ENCODE results near the gene COG5. TPM values are rescaled to one million over a fixed set of nuclear protein-coding genes. Genes with fewer than 3 reads are reported as not detected.

The COG5 gene
- total and polyA plus RNA-seq, 2 experiments from 2014 or later = 15.8 to 53.5 TPM

DNA sequence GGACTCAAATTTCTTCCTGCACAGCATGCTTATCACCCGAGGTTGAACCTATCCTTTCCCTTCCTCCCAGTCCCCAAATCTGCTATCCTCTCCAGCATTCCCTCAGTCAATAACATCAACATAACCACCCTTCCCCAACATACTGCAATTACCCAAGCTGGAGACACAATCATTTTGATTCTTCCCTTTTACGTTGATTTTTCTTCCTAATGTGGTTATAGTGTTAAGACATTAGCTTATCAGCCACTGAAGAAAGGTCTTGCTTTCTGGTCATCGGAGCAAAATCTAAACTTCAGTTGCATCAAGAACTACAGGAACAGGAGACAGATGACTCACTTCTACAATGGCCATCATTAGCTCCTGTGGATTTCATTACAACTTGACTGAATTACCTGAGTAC, 398.4 kb downstream of the COG5 start:
- H3K27ac ChIP-seq = no peak overlapping the region
- H3K4me1 ChIP-seq (ENCODE audit: insufficient read depth) = peaks cover 6% of the 10 kb centered on the region

DNA sequence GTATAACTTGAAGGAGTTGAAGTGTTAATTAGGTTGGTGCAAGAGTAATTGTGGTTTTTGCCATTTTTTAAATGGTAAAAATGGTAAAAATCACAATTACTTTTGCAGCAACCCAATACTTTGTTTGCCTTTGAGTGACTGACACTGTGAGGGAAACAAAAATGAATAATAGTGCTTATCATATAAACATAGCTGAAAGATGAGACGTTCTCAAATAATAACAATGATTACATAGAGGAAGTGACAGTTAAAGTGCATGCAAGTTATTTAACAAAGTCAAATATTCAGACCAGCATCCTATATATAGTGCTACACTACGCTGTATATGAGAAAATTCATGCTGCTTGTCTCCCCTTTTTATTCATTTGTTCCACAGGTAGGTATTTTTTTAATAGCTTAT, 399.6 kb downstream of the COG5 start:
- no peaks in the 10 kb centered on the region for H3K36me3 ChIP-seq (replicated peaks; ENCODE audit: insufficient read depth, low read depth)
- H3K4me3 ChIP-seq = no peak overlapping the region
- H3K79me2 ChIP-seq = no peaks in the 10 kb centered on the region
- no peaks in the 10 kb centered on the region for H3K9me2 ChIP-seq (replicated peaks; ENCODE audit: insufficient read depth)
- H3K27me3 ChIP-seq = no peaks in the 10 kb centered on the region
- 57% methylated on average over 2 of the region's 2 CpGs for WGBS (ENCODE audit: low lambda C conversion rate, missing lambda C conversion rate)
- H3K27ac ChIP-seq = no peak overlapping the region
- peaks cover 6% of the 10 kb centered on the region for H3K4me1 ChIP-seq (ENCODE audit: insufficient read depth)
- no peak overlapping the region for H2AFZ ChIP-seq
- H3K9me3 ChIP-seq (ENCODE audit: low read depth) = no peaks in the 10 kb centered on the region
- TF ChIP-seq EZH2 (IDR thresholded peaks at IDR 0.05; ENCODE audit: borderline replicate concordance) = no peak
- TF ChIP-seq, protein P1, sequence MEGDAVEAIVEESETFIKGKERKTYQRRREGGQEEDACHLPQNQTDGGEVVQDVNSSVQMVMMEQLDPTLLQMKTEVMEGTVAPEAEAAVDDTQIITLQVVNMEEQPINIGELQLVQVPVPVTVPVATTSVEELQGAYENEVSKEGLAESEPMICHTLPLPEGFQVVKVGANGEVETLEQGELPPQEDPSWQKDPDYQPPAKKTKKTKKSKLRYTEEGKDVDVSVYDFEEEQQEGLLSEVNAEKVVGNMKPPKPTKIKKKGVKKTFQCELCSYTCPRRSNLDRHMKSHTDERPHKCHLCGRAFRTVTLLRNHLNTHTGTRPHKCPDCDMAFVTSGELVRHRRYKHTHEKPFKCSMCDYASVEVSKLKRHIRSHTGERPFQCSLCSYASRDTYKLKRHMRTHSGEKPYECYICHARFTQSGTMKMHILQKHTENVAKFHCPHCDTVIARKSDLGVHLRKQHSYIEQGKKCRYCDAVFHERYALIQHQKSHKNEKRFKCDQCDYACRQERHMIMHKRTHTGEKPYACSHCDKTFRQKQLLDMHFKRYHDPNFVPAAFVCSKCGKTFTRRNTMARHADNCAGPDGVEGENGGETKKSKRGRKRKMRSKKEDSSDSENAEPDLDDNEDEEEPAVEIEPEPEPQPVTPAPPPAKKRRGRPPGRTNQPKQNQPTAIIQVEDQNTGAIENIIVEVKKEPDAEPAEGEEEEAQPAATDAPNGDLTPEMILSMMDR (IDR thresholded peaks at IDR 0.05; ENCODE audit: poor library complexity) = no peak
- TF ChIP-seq EZH2phosphoT487 (IDR thresholded peaks at IDR 0.05; ENCODE audit: low read depth, severe bottlenecking, unreplicated experiment) = no peak
- H3K4me2 ChIP-seq = no peak overlapping the region
- no peak for DNase-seq (ENCODE audit: low spot score)
- no peaks in the 10 kb centered on the region for H4K20me1 ChIP-seq (ENCODE audit: insufficient read depth, poor library complexity, severe bottlenecking)

More for the DNA sequence above, 398.4 kb downstream of the COG5 start:
- Histone ChIP-seq H3K36me3 (replicated peaks; ENCODE audit: insufficient read depth, low read depth) (no peaks in the 10 kb centered on the region), H3K27me3 (no peaks in the 10 kb centered on the region), H3K79me2 (peaks cover 4% of the 10 kb centered on the region), H4K20me1 (ENCODE audit: insufficient read depth, poor library complexity, severe bottlenecking) (peaks cover 5% of the 10 kb centered on the region), H3K4me3 (no peak overlapping the region), H3K9me3 (ENCODE audit: low read depth) (no peaks in the 10 kb centered on the region), H2AFZ (no peak overlapping the region), H3K9me2 (replicated peaks; ENCODE audit: insufficient read depth) (no peaks in the 10 kb centered on the region), H3K4me2 (no peak overlapping the region)
- DNase-seq (ENCODE audit: low spot score) = no peak
- TF ChIP-seq EZH2phosphoT487 (IDR thresholded peaks at IDR 0.05; ENCODE audit: low read depth, severe bottlenecking, unreplicated experiment) (no peak), EZH2 (IDR thresholded peaks at IDR 0.05; ENCODE audit: borderline replicate concordance) (no peak)
- TF ChIP-seq, protein P1 (IDR thresholded peaks at IDR 0.05; ENCODE audit: poor library complexity) = no peak
- WGBS (ENCODE audit: low lambda C conversion rate, missing lambda C conversion rate) = 76% methylated on average over 3 of the region's 3 CpGs

DNA sequence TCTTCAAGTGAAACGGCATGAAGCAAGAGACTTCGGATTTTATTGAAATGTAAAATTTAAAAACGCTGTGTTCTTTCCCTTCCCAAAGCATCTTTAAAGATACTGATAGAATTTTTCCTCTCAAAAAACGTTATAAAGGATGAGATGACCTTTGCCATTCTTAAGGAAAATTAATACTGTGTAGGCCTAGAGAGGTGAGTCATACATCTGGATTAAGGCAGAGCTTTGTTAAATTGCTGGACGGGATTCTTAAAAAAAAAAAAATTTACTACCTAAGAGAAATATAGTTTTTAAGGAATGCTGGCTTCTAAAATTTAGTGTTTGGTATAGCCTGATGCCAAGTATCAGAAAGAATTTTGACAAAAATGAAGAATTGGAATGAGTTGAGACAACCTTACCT, 401.2 kb downstream of the COG5 start:
- WGBS (ENCODE audit: low lambda C conversion rate, missing lambda C conversion rate) = 74% methylated on average over 5 of the region's 5 CpGs
- Histone ChIP-seq H3K79me2 (no peaks in the 10 kb centered on the region), H3K27ac (no peak overlapping the region), H4K20me1 (ENCODE audit: insufficient read depth, poor library complexity, severe bottlenecking) (no peaks in the 10 kb centered on the region), H3K4me2 (no peak overlapping the region), H3K9me3 (ENCODE audit: low read depth) (no peaks in the 10 kb centered on the region), H2AFZ (no peak overlapping the region), H3K4me1 (ENCODE audit: insufficient read depth) (peaks cover 6% of the 10 kb centered on the region), H3K27me3 (no peaks in the 10 kb centered on the region), H3K4me3 (no peak overlapping the region), H3K9me2 (replicated peaks; ENCODE audit: insufficient read depth) (no peaks in the 10 kb centered on the region), H3K36me3 (replicated peaks; ENCODE audit: insufficient read depth, low read depth) (no peaks in the 10 kb centered on the region)
- no peak for DNase-seq (ENCODE audit: low spot score)
- TF ChIP-seq EZH2 (IDR thresholded peaks at IDR 0.05; ENCODE audit: borderline replicate concordance) (no peak), EZH2phosphoT487 (IDR thresholded peaks at IDR 0.05; ENCODE audit: low read depth, severe bottlenecking, unreplicated experiment) (no peak)
- TF ChIP-seq, protein P1 (IDR thresholded peaks at IDR 0.05; ENCODE audit: poor library complexity) = no peak

DNA sequence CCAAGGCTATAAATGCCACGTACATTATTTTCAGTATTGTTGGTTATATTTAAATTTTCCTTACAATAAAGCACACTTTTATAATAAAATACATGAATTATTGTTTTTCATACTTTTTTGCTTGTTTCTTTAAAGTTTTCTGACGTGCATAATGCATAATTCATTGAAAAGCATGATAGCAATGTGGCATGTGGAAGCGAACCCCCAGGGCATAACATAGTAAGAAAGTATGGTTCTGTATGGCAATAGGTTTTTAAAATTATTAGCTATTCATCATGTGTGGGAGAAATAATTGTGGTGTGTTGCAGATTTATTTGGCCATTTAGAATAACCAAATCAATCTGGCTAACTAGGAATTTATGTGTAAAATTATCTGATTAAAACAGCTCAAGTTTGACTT, 402.3 kb downstream of the COG5 start:
- no peaks in the 10 kb centered on the region for H3K27me3 ChIP-seq
- 82% methylated on average over 3 of the region's 3 CpGs for WGBS (ENCODE audit: low lambda C conversion rate, missing lambda C conversion rate)
- no peaks in the 10 kb centered on the region for H4K20me1 ChIP-seq (ENCODE audit: insufficient read depth, poor library complexity, severe bottlenecking)
- no peaks in the 10 kb centered on the region for H3K9me2 ChIP-seq (replicated peaks; ENCODE audit: insufficient read depth)
- TF ChIP-seq EZH2phosphoT487 (IDR thresholded peaks at IDR 0.05; ENCODE audit: low read depth, severe bottlenecking, unreplicated experiment) (no peak), EZH2 (IDR thresholded peaks at IDR 0.05; ENCODE audit: borderline replicate concordance) (no peak)
- TF ChIP-seq, protein P1 (IDR thresholded peaks at IDR 0.05; ENCODE audit: poor library complexity) = no peak
- H3K36me3 ChIP-seq (replicated peaks; ENCODE audit: insufficient read depth, low read depth) = no peaks in the 10 kb centered on the region
- no peaks in the 10 kb centered on the region for H3K79me2 ChIP-seq
- no peak for DNase-seq (ENCODE audit: low spot score)
- H3K27ac ChIP-seq = no peak overlapping the region
- H3K4me2 ChIP-seq = no peak overlapping the region
- no peaks in the 10 kb centered on the region for H3K9me3 ChIP-seq (ENCODE audit: low read depth)
- peaks cover 2% of the 10 kb centered on the region for H3K4me1 ChIP-seq (ENCODE audit: insufficient read depth)
- no peak overlapping the region for H2AFZ ChIP-seq
- H3K4me3 ChIP-seq = no peak overlapping the region
